Esophagus muscularis mucosa (tissue), 4 donors: ENCODE measurements around the gene DDX24. TPM values are rescaled to one million over a fixed set of nuclear protein-coding genes. Genes with fewer than 3 reads are reported as not detected.

Experiments
- DNase-seq: peaks from one replicate; pipeline ENCODE4 v3.0.0-alpha.2; 2017; ENCODE audit errors: extremely low spot score
- H3K27ac ChIP-seq, 4 donors: fragments of 200-600 bp; sonication (generic); replicated peaks in 1 of 4; 1 replicate in 3 of 4; 2 replicates in 1 of 4; pipeline ENCODE4 v1.5.1; 2016 to 2019; ENCODE audit warnings: mild to moderate bottlenecking in 1 of 4
- H3K27me3 ChIP-seq, 4 donors: fragments of 200-600 bp; sonication (generic); one replicate each; pipeline versions ENCODE4 v1.5.1 to v1.6.0; 2016 to 2019
- H3K36me3 ChIP-seq, 4 donors: fragments of 200-600 bp; sonication (generic); one replicate each; pipeline ENCODE4 v1.5.1; 2016 to 2019
- H3K4me1 ChIP-seq, 4 donors: fragments of 200-600 bp; sonication (generic); one replicate each; pipeline ENCODE4 v1.5.1; 2016 to 2019
- H3K4me3 ChIP-seq, 4 donors: fragments of 200-600 bp; sonication (generic); 1 replicate in 2 of 4; 2 replicates in 2 of 4; pipeline ENCODE4 v1.5.1; 2016 to 2019; ENCODE audit warnings: mild to moderate bottlenecking in 4 of 4, moderate library complexity in 1 of 4
- H3K9me3 ChIP-seq, 4 donors: fragments of 200-600 bp; sonication (generic); 1 replicate in 3 of 4; 2 replicates in 1 of 4; pipeline ENCODE4 v1.5.1; 2016 to 2019
- CTCF ChIP-seq, 3 experiments: fragments of 200-600 bp in 2 of 3; fragments of 450-650 bp in 1 of 3; sonication (generic) in 2 of 3; IDR thresholded peaks; one replicate each; pipeline ENCODE4 v1.5.1; 2017 to 2019; ENCODE audit warnings: antibody characterized with exemption in 3 of 3, mild to moderate bottlenecking in 2 of 3, moderate library complexity in 1 of 3
- EP300 ChIP-seq: sonication (generic); formaldehyde crosslinking; IDR thresholded peaks from one replicate; pipeline ENCODE4 v1.6.1; 2017; ENCODE audit warnings: antibody characterized with exemption
- POLR2A ChIP-seq: fragments of 450-650 bp; IDR thresholded peaks from one replicate; pipeline ENCODE4 v1.6.1; 2017; ENCODE audit warnings: antibody characterized with exemption, moderate library complexity, mild to moderate bottlenecking, low read depth
- POLR2AphosphoS5 ChIP-seq, 2 donors: sonication (generic); formaldehyde crosslinking; IDR thresholded peaks; one replicate each; pipeline ENCODE4 v1.6.1; 2017; ENCODE audit warnings: antibody characterized with exemption in 2 of 2
- WGBS: methylation state at CpG from one replicate; pipeline ENCODE4 v1.1.5; 2018; 5-methylcytosine and 5-hydroxymethylcytosine counted together
- intact Hi-C: fragments of 100-400 bp; cut with DNase I; formaldehyde crosslinking; loops from one replicate; pipeline ENCODE4 v1.15.1; 2023
- total RNA-seq, 4 donors: library from RNA; depleted of rRNA; stranded (reverse); fragments of >200 nt; gene quantifications; one replicate each; pipeline versions ENCODE4 v1.1.0 to v1.2.1, GENCODE V29; 2016

Gene DDX24
- total RNA-seq, 4 donors from 2014 or later, result 142 to 215 (median 176) TPM

- Histone ChIP-seq H3K4me1 (no peaks in the 10 kb centered on the region), H3K9me3 (no peaks in the 10 kb centered on the region), H3K27ac (no peak overlapping the region), H3K27me3 (no peaks in the 10 kb centered on the region), H3K4me3 (no peak overlapping the region), H3K36me3 (no peaks in the 10 kb centered on the region)
- DNase-seq, result no peak
- TF ChIP-seq CTCF (IDR thresholded peaks at IDR 0.05) (no peak), POLR2AphosphoS5 (IDR thresholded peaks at IDR 0.05) (no peak), POLR2A (no peak), EP300 (no peak)
- WGBS, result 80% methylated on average over 5 of the region's 5 CpGs
- intact Hi-C loops, result loop anchor here (10.0 kb wide), 1 partner anchor 1446 kb away; the partner anchor contains the start of gene GLRX5
Measured at GRCh38 chr14:94088516-94088915, 7.5 kb upstream of the DDX24 start.

- Histone ChIP-seq H3K4me3 (no peak overlapping the region), H3K36me3 (no peaks in the 10 kb centered on the region), H3K4me1 (no peaks in the 10 kb centered on the region), H3K27ac (no peak overlapping the region), H3K27me3 (no peaks in the 10 kb centered on the region), H3K9me3 (no peaks in the 10 kb centered on the region)
- TF ChIP-seq EP300, result no peak
- TF ChIP-seq CTCF (IDR thresholded peaks at IDR 0.05), result no peak
- TF ChIP-seq POLR2A, result no peak
- TF ChIP-seq POLR2AphosphoS5 (IDR thresholded peaks at IDR 0.05), result no peak
- WGBS, result 76% methylated on average over 4 of the region's 4 CpGs
- no peak for DNase-seq
- intact Hi-C loops, result loop anchor here (10.0 kb wide), 1 partner anchor 1447 kb away; the partner anchor contains the start of gene GLRX5
Measured at GRCh38 chr14:94087891-94088290, 6.9 kb upstream of the DDX24 start.

- no peaks in the 10 kb centered on the region for H3K9me3 ChIP-seq
- DNase-seq, result no peak
- peak overlapping the region; percentile 94 to 96 (median 95) for H3K27ac ChIP-seq
- TF ChIP-seq EP300 (no peak), POLR2AphosphoS5 (IDR thresholded peaks at IDR 0.05) (no peak), POLR2A (no peak), CTCF (IDR thresholded peaks at IDR 0.05) (no peak)
- peak overlapping the region; percentile 78 to 98 (median 91) for H3K4me3 ChIP-seq
- H3K27me3 ChIP-seq, result no peaks in the 10 kb centered on the region
- intact Hi-C loops, result loop anchor here (5.0 to 10.0 kb wide), 2 partner anchors 46 to 1453 kb away; partner anchors contain the start of genes GLRX5 and IFI27L2
- 0% methylated on average over 15 of the region's 19 CpGs for WGBS
- H3K4me1 ChIP-seq, result peaks cover 41 to 48% (median 45%) of the 10 kb centered on the region in 4 donors
- H3K36me3 ChIP-seq, result peaks cover 0 to 23% (median 15%) of the 10 kb centered on the region in 4 donors
Measured at GRCh38 chr14:94081386-94081820, 401 bp upstream of the DDX24 start.

GRCh38 chr14:94079891-94080620 lies 946 bp downstream of the DDX24 start:
- under 1% methylated on average over 15 of the region's 15 CpGs for WGBS
- TF ChIP-seq POLR2AphosphoS5 (IDR thresholded peaks at IDR 0.05), result no peak
- TF ChIP-seq EP300, result no peak
- TF ChIP-seq POLR2A, result no peak
- no peak for TF ChIP-seq CTCF (IDR thresholded peaks at IDR 0.05)
- Histone ChIP-seq H3K4me1 (peaks cover 49 to 60% (median 53%) of the 10 kb centered on the region in 4 donors), H3K4me3 (peak overlapping the region; percentile 78 to 98 (median 91)), H3K36me3 (peaks cover 0 to 35% (median 15%) of the 10 kb centered on the region in 4 donors), H3K27me3 (no peaks in the 10 kb centered on the region), H3K27ac (peak overlapping the region; percentile 94 to 96 (median 95)), H3K9me3 (peaks cover 0 to 6% (median 2%) of the 10 kb centered on the region in 4 donors)
- intact Hi-C loops, result loop anchor here (5.0 to 10.0 kb wide), 2 partner anchors 47 to 1455 kb away; partner anchors contain the start of genes GLRX5 and IFI27L2
- DNase-seq, result no peak
